ENCODE data around the gene EPHX1.
"Not testable (repeated sequence)": the region's sequence is repeated elsewhere in the genome, so short reads cannot be mapped to it uniquely, and the experiment has no call there.

The EPHX1 gene

GRCh38 chr1:225883616-225884265, 73.8 kb downstream of the EPHX1 start:
- DNase-seq = no peak

- no peak for DNase-seq
Observed at GRCh38 chr1:225885336-225885735, 75.4 kb downstream of the EPHX1 start.

GRCh38 chr1:225886159-225887029, 76.5 kb downstream of the EPHX1 start:
- no peak for DNase-seq

DNA sequence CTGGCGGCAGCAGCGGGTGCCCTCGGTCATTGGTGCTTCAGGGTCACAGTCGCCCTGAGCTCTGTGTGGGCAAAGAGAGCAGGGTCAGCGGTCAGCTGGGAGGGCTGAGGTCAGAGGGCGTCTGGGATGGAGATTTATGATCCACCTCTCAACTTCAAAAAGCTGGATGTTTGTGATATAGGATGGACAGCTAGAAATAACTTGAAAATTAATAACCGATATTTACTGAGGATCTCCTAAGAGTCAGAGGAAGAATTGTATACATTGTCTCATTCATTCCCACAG, 77.0 kb downstream of the EPHX1 start:
- no peak for DNase-seq

DNA sequence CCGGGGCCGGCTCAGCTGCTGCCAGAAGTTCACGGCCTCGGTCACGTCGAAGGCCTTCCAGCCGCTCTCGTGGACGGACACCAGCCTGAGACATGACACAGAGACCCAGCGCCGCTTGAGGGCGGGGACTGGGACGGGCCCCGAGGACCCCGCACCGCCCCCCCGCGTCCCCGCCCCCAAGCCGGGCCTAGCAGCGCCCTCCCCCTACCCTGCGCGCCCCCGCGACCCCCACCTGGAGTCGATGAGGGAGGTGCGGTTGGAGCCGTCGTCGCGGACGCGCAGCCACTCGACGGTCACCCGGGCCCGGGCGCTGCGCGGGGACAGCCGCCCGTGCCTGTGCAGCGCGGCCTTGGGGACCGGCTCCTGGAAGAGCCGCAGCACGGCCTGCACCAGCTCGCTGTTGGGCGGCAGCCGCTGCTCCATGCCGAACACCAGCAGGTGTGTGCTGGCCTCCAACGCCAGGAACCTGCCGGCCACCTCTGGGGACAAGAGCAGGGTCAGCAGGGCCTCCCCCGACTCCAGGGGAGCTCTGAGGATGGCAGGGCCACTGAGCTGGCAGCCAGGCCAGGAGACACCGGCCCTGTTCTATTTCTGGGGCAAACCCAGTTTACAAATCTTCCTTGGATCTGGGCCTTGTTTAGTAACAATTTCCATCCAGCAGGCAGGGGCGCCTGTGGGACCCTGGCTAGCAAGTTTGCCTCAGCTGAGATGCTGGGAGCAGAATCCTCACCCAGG, 77.8 kb downstream of the EPHX1 start:
- not testable (repeated sequence) for DNase-seq

- no peak for DNase-seq
Observed at GRCh38 chr1:225888289-225888897, 78.5 kb downstream of the EPHX1 start.

DNA sequence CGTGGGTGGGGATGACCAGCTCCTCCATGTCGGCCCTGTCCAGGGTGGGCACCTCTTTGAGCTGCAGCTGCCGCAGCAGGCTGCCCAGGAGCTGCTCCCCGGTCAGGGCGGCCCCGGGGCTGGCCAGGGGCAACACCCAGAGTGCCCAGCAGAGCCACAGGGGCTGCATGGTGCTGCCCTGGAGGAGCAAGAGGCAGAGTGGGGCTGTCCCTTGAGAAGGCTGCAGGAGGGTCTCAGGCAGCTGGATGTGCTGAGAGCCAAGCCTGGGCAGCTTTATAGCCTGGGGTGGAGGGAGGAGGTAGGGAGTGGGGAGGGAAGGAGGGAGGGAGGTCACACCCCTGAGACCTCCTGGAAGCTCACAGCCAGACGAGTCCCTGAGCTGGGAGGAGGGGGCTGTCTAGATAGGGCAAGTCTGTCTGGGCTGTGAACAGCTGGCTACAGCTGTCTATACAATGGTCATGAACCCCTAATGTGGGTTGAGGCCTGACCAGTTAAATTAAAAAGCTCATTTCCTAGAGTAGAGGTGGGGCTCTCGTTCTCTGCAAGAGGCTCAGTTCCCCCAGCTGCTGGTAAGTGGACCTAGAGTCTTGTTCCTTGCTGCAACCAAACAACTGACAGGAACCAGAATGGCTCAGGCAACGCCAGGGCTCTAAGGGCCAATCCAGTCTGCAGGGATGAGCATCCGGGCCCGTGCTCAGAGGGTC, 79.1 kb downstream of the EPHX1 start, which contains the start of gene LEFTY1:
Gene LEFTY1, minus strand, starts transcription at position 249 of the 704 bp plus-strand sequence. Its CDS starts 80 bp downstream, at position 169.
- DNase-seq = no peak

- DNase-seq = no peak
Observed at GRCh38 chr1:225889743-225890142, 79.8 kb downstream of the EPHX1 start.

DNA sequence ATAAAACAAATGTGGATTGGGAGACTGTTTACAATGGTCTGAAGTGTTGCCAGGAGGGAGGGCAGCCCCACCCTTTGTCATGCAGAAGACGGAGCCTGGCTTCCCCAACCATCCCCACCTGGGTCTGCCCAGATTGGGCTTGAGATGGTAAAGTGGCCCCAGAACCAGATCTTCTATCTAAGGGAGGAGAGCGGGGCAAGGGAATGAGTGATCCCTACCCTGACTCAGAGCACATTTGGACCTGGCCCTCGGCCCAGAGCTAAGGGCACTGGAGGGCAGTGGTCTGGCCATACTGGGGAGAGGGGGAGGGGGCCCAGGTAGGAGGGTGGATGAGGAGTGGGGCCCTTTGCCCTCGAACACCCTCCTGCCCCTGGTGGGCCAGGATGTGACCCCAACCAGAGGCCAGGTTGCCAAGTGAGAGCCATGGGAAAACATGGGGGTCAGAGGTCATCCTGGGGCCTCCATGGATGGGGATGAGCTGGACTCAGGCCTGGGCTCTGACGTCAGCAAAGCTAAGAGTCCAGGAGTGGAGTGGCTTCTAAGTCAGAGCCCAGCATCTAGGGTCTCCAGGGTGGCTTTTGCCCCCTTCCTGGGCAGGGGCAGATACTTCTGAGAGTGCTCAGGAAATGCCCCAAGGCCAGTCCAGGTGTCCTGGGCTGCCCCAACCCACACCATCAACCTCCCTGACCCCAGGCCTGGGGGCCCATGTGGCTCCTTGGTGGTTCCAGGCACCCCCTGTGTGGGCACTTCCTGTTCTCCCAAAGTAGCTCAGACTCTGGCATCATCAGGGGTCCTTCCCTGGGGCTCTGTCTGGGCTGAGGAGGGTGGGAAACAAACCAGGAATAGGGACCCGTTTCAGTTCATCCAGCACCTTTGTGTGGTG, 80.7 kb downstream of the EPHX1 start:
- no peak for DNase-seq

- no peak for DNase-seq
Observed at GRCh38 chr1:225891229-225891972, 81.5 kb downstream of the EPHX1 start.

DNA sequence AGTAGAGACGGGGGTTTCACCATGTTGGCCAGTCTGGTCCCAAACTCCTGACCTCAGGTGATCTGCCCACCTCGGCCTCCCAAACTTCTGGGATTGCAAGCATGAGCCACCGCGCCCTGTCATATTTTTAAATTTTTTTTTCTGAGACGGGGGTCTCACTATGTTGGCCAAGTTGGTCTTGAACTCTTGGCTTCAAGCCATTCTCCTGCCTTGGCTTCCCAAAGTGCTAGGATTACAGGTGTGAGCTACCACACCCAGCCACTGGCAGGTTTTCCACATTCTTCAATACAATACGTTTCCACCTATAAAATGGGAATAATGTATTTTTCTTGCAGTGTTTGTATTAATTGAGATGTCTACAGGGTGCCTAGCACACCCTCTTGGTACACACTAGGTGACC, 82.4 kb downstream of the EPHX1 start:
- DNase-seq = no peak

Data from CD4-positive, alpha-beta T cell treated with Interleukin-17A for 1 hour (primary cell).